Muscle layer of duodenum (tissue), 2 donors: ENCODE data around the gene PUM2.

ENCODE experiments used
- H3K27ac ChIP-seq: one replicate; pipeline ENCODE4 v1.7.0; 2013; ENCODE audit warnings: mild to moderate bottlenecking, low read length
- H3K27me3 ChIP-seq: one replicate; pipeline ENCODE4 v1.7.0; 2013; ENCODE audit warnings: low read depth, mild to moderate bottlenecking, control low read depth, low read length
- H3K36me3 ChIP-seq, 2 donors: one replicate each; pipeline ENCODE4 v1.7.0; 2013; ENCODE audit warnings: low read length in 2 of 2, control low read depth in 1 of 2, mild to moderate bottlenecking in 1 of 2; ENCODE audit not compliant: insufficient read depth in 2 of 2, control insufficient read depth in 1 of 2
- H3K4me1 ChIP-seq, 2 donors: one replicate each; pipeline ENCODE4 v1.7.0; 2013; ENCODE audit warnings: low read length in 2 of 2, mild to moderate bottlenecking in 2 of 2, control low read depth in 1 of 2, moderate library complexity in 1 of 2; ENCODE audit not compliant: insufficient read depth in 2 of 2, control insufficient read depth in 1 of 2
- H3K4me3 ChIP-seq, 2 donors: one replicate each; pipeline ENCODE4 v1.7.0; 2013; ENCODE audit warnings: low read length in 2 of 2, low read depth in 1 of 2, mild to moderate bottlenecking in 1 of 2
- H3K9me3 ChIP-seq, 2 donors: one replicate each; pipeline ENCODE4 v1.7.0; 2013; ENCODE audit warnings: low read length in 2 of 2, control low read depth in 1 of 2, mild to moderate bottlenecking in 1 of 2; ENCODE audit not compliant: control insufficient read depth in 1 of 2
- donor health status: healthy.

Gene PUM2

DNA sequence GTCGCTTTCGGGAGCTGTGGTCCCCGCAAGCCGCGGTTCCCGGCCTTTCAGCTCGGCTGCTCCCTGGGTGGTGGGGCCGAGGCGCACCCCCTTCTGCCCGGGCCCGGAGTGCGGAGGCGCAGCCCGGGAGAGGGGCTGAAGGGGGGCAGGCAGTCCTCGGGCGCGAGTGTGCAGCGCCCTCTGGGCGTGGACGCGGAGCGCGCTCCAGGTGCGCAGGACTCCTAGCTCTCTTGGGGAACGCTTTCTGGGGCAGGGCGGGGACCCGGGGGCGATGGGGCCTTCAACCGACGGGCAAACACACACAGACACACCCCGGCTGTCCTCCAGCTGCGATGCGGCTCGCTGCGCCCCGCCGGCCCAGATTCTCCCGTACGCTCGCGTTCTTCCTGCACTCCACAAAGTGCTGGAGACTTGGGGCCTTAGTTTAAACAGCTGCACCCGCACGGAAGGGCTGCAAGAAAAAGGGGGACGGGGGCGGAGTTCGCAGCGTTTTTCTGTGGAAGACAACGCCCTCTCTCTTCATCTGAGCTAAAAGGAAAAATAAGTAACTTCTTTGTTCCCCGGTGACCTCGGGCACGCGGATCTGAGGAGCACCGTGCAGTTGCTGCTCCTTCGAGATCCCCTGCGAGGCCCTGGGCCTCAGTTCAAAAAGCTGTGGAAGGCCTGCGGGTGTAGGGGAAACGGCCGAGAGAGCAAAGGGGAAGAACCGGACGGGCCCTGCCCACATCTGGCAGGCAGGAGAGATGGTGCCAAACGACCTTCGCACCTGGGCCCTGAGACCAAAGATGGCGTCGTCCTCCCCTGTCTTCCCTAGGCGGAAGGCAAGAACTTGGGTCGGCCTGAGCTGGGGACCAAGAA, 125.1 kb downstream of the PUM2 start:
- Histone ChIP-seq H3K36me3 (no peaks in the 10 kb centered on the region), H3K4me1 (peaks cover 6 to 23% of the 10 kb centered on the region in 2 donors), H3K27ac (peak overlapping the region; percentile 31), H3K27me3 (peaks cover 10% of the 10 kb centered on the region), H3K4me3 (peak overlapping the region; percentile 33 to 76), H3K9me3 (no peaks in the 10 kb centered on the region)

DNA sequence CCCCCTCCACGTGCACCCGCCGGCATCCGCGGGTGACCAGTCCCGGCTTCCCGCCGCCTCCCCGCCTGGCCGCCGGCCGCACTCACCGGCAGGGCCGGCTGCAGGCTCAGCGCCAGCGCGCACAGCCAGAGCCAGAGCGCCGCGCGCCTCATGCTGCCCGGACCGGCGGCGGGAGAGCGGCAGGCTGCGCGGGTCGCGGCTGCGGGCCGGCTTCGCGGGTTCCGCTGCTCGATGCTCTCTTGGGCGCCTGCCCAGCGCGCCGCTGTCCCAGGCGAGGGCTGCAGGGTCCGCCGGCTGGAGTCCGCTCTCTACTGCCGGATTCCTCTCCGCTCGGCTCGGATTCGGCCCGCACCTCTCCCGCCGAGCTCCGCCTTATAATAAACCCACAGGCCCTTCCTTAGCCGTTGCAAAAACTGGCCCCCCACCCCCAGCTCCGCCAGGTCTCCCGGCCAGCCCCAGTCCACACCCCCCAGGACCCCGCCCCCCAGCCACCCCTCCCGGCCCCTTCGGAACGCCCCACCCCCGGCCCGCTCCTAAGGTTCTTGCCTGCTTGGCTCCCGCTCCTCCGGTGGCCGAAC, 125.8 kb downstream of the PUM2 start, which contains the start of gene SDC1:
Gene SDC1, minus strand, starts transcription at position 415 of the 578 bp plus-strand sequence. Its CDS starts 263 bp downstream, at position 152.
- peaks cover 10% of the 10 kb centered on the region for H3K27me3 ChIP-seq
- peak within 1 kb of the TSS; percentile 31 for H3K27ac ChIP-seq
- H3K4me3 ChIP-seq, result peak within 1 kb of the TSS; percentile 62 to 76
- H3K9me3 ChIP-seq, result no peaks in the 10 kb centered on the region
- peaks cover 6 to 23% of the 10 kb centered on the region in 2 donors for H3K4me1 ChIP-seq
- H3K36me3 ChIP-seq, result no peaks in the 10 kb centered on the region

DNA sequence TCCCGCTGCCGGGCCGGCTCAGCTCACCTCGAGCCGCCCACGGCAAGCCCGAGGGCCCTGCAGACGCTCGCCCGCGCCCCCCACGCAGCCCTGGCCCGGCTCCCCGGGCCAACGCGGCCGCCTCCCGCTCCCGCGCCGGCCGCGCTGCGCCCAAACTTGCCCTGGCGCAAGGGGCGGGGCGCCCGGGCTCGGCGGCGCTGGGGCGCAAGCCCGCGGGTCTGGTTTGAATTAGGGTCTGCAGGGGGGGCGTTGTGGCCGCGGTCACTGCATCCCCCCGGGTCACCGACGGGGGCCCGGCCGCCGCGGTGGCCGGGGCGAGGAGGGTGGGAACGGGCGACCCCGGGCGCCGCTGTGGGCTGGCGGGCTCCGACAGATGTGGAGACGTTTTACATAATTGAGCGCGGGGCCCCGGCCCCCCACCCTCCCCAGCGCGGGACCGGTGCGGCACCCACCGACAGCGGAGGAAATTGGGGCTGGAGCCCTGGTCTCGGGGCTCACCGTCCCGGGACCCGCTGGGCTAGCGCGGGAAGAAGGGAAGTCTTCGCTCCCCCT, 126.4 kb downstream of the PUM2 start:
- no peaks in the 10 kb centered on the region for H3K36me3 ChIP-seq
- H3K4me3 ChIP-seq, result peak overlapping the region; percentile 62 to 76
- H3K4me1 ChIP-seq, result peaks cover 6 to 23% of the 10 kb centered on the region in 2 donors
- H3K9me3 ChIP-seq, result no peaks in the 10 kb centered on the region
- H3K27me3 ChIP-seq, result peaks cover 10% of the 10 kb centered on the region
- no peak overlapping the region for H3K27ac ChIP-seq

DNA sequence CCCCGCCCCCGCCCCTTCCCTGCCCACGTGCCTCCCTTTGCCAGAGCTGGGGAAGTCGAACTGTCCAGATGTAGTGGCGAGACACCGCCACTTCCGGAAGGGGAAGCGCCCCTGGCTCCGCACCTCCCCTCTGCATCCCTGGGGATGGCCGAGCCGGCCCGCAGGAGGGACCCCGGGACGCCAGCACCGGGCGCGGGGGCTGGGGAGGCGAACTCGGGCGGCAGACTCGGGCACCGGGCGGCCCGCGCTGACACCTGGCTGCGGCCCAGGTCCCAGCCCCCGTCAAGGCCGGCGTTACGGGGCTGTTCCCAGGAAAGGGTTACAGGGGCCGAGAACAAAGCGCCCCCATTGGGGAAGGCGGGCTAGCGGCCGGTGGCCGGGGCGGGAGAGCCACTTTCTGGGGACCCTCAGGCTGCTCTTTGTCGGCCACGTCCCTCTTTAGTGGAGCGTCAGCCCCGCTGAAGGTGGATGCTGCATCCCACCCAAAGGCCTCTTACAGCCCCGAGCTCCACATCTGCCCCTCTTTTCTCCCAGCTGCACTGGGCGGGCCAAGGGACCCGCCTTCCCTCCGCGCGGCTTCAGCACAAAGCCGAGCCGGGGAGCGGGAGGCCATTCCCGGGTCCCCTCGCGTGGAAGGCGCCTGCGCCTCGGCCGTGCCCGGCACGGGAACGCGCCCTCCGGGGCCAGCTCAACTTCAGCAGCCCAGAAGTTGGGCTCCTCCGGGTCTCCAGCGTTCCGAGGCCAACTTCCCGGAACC, 127.1 kb downstream of the PUM2 start:
- Histone ChIP-seq H3K27me3 (peaks cover 10% of the 10 kb centered on the region), H3K27ac (no peak overlapping the region)

DNA sequence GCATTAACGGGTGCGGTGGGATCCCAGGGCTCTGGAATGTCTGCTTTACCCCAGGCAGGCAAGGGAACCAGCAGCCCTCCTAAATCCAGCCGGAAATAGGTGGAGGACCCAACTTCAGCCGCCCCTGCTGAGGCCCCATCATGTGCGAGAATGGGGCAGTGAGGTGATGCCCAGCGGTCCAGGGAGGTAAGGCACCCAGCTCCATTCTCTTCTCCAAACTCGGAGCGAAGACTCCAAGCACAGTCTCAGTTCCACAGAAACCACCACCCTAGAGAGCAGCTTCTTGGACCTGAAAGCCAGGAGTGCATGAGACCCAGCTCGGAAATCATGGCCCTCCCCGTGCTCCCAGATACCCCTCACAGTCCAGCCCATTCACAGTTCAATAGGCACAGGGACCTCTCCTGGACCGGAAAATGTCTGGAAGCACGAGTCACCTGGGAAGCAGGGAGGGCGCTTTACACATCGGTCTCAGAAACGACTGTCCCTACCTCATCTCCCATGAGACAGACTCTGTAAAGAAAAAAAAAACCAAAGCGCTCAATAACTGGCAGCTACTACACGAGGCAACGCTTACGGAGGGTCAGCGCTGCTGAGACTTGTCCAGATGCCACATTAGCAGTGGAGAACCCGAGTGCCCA, 127.8 kb downstream of the PUM2 start:
- Histone ChIP-seq H3K27me3 (peaks cover 10% of the 10 kb centered on the region), H3K4me3 (peak overlapping the region; percentile 62 to 76), H3K9me3 (no peaks in the 10 kb centered on the region), H3K27ac (no peak overlapping the region), H3K36me3 (no peaks in the 10 kb centered on the region), H3K4me1 (peaks cover 6 to 23% of the 10 kb centered on the region in 2 donors)

More for the DNA sequence above, 127.1 kb downstream of the PUM2 start:
- no peaks in the 10 kb centered on the region for H3K9me3 ChIP-seq
- H3K4me1 ChIP-seq, result peaks cover 6 to 23% of the 10 kb centered on the region in 2 donors
- no peaks in the 10 kb centered on the region for H3K36me3 ChIP-seq
- peak overlapping the region; percentile 62 to 76 for H3K4me3 ChIP-seq

- Histone ChIP-seq H3K27me3 (peaks cover 10% of the 10 kb centered on the region), H3K4me1 (peaks cover 6 to 23% of the 10 kb centered on the region in 2 donors), H3K4me3 (peak overlapping the region in 1 of 2 donors; percentile 62), H3K9me3 (no peaks in the 10 kb centered on the region), H3K27ac (no peak overlapping the region), H3K36me3 (no peaks in the 10 kb centered on the region)
These were observed 128.5 kb downstream of the PUM2 start for GRCh38 chr2:20222014-20222768.

- Histone ChIP-seq H3K27me3 (peaks cover 10% of the 10 kb centered on the region), H3K27ac (peak overlapping the region; percentile 7), H3K4me1 (peaks cover 6 to 23% of the 10 kb centered on the region in 2 donors), H3K9me3 (no peaks in the 10 kb centered on the region), H3K4me3 (no peak overlapping the region), H3K36me3 (no peaks in the 10 kb centered on the region)
These were observed 129.1 kb downstream of the PUM2 start for GRCh38 chr2:20221555-20221973.

DNA sequence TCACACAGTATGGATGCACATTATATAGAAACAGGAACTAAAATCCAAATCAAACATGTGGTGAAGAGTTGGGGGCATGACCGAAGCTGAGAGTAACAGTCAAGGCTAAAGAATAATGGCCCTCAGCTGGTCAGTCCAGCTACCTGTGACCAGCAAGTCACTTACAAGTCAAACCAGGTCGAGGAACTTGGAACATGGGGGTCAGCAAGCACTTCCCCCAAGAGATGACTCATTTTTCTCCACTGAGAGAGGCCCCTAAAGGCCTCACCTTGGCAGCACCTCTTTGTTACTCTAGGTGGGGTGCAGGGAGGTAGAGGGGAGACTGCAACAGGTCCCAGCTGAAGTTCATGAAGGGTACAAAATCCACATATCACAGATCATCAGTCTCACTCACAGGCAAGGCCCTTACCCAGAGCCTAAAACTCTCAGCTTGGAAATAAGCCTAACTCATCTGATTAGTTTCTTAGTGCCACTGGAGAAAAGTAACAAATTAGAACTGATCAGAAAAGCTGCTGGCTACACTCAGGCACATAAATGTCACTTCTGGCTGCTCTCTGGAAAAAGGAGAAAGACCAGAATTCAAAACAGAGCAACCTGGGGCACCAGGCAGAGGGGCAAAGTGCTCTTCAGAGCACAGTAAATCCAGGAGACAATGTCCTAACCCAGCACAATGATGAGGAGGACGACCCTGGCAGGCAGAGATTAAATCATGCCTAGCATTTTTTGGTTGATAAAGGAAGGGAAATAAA, 129.7 kb downstream of the PUM2 start:
- peaks cover 6 to 21% of the 10 kb centered on the region in 2 donors for H3K4me1 ChIP-seq
- H3K27me3 ChIP-seq, result peaks cover 6% of the 10 kb centered on the region
- H3K4me3 ChIP-seq, result no peak overlapping the region
- H3K27ac ChIP-seq, result peak overlapping the region; percentile 7
- no peaks in the 10 kb centered on the region for H3K9me3 ChIP-seq
- no peaks in the 10 kb centered on the region for H3K36me3 ChIP-seq

DNA sequence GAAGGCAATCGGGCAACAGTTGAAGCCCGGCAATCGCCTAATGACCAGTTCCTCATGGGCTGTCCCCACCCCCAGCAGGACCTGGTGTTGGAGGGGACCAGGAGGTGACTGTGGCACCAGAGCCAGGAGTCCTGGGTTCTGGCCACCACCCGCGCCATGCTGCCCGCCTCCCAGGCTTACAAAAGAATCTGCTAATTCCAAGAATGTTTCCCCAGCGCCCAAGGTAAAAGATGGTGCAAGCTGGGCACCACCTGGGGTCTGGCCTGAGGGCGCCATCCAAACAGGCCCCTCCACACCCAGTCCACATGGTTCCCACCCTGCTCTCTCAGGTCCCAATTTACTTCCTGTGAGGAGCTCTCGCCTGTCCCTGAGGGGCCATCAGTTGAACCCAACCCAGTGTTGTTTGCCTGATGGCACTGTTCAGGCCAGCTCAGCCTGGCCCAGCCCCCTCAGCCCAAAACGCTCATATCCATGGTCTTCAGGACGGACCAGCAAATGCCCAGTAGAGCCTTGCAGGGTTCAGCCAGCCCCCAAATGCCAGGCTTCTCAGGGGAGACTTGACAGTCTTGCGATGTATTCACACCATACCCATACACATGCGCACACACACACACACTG, 130.8 kb downstream of the PUM2 start:
- Histone ChIP-seq H3K27me3 (peaks cover 4% of the 10 kb centered on the region), H3K27ac (no peak overlapping the region), H3K9me3 (no peaks in the 10 kb centered on the region), H3K4me1 (peaks cover 6 to 12% of the 10 kb centered on the region in 2 donors), H3K4me3 (no peak overlapping the region), H3K36me3 (no peaks in the 10 kb centered on the region)
